Esophagus squamous epithelium (tissue), 5 donors: ENCODE data around the gene TCF12. TPM values are rescaled to one million over a fixed set of nuclear protein-coding genes. Genes with fewer than 3 reads are reported as not detected.

ENCODE experiments used
- DNase-seq: peaks from one replicate; lab custom pipeline; 2025; lab: John Stamatoyannopoulos, UW
- H3K27ac ChIP-seq, 4 donors: fragments of 200-600 bp; sonication (generic); one replicate each; pipeline ENCODE4 v1.5.1; 2016 to 2019; ENCODE audit warnings: mild to moderate bottlenecking in 1 of 4
- H3K27me3 ChIP-seq, 4 donors: fragments of 200-600 bp; sonication (generic); 1 replicate in 3 of 4; 2 replicates in 1 of 4; pipeline versions ENCODE4 v1.5.1 to v1.6.0; 2017 to 2021; ENCODE audit warnings: antibody characterized with exemption in 1 of 4
- H3K36me3 ChIP-seq, 3 donors: fragments of 200-600 bp; sonication (generic); one replicate each; pipeline ENCODE4 v1.5.1; 2016 to 2019
- H3K4me1 ChIP-seq, 3 donors: fragments of 200-600 bp; sonication (generic); one replicate each; pipeline ENCODE4 v1.5.1; 2017 to 2019
- H3K4me3 ChIP-seq, 4 donors: fragments of 200-600 bp; sonication (generic); 1 replicate in 3 of 4; 2 replicates in 1 of 4; pipeline ENCODE4 v1.5.1; 2016 to 2019; ENCODE audit warnings: mild to moderate bottlenecking in 2 of 4, moderate library complexity in 1 of 4
- H3K9me3 ChIP-seq, 3 donors: fragments of 200-600 bp; sonication (generic); one replicate each; pipeline ENCODE4 v1.5.1; 2016 to 2019
- POLR2A ChIP-seq, 4 donors: fragments of 450-650 bp; IDR thresholded peaks; one replicate each; pipeline ENCODE4 v1.6.1; 2017; ENCODE audit warnings: antibody characterized with exemption in 4 of 4, mild to moderate bottlenecking in 4 of 4, moderate library complexity in 3 of 4
- WGBS, 2 donors: methylation state at CpG; one replicate each; pipeline ENCODE4 v1.1.5; 2018; 5-methylcytosine and 5-hydroxymethylcytosine counted together
- intact Hi-C: fragments of 100-400 bp; cut with DNase I; formaldehyde crosslinking; loops from one replicate; pipeline ENCODE4 v1.15.0; 2022
- total RNA-seq, 4 donors: library from RNA; depleted of rRNA; stranded (reverse); fragments of >200 nt; gene quantifications; one replicate each; pipeline ENCODE4 v1.1.0, GENCODE V29; 2016
- TF ChIP-seq, protein P1 (sequence below), 6 experiments: fragments of 450-650 bp in 4 of 6; fragments of 200-600 bp in 2 of 6; sonication (generic) in 2 of 6; IDR thresholded peaks; one replicate each; pipeline ENCODE4 v1.5.1; 2016 to 2019; ENCODE audit warnings: antibody characterized with exemption in 6 of 6, mild to moderate bottlenecking in 4 of 6, moderate library complexity in 4 of 6
- donor health status: DM: yes; HTN: yes; CAD: no.

TCF12 gene
- total RNA-seq, 4 donors from 2014 or later = 28.5 to 90.4 (median 51.3) TPM

DNA sequence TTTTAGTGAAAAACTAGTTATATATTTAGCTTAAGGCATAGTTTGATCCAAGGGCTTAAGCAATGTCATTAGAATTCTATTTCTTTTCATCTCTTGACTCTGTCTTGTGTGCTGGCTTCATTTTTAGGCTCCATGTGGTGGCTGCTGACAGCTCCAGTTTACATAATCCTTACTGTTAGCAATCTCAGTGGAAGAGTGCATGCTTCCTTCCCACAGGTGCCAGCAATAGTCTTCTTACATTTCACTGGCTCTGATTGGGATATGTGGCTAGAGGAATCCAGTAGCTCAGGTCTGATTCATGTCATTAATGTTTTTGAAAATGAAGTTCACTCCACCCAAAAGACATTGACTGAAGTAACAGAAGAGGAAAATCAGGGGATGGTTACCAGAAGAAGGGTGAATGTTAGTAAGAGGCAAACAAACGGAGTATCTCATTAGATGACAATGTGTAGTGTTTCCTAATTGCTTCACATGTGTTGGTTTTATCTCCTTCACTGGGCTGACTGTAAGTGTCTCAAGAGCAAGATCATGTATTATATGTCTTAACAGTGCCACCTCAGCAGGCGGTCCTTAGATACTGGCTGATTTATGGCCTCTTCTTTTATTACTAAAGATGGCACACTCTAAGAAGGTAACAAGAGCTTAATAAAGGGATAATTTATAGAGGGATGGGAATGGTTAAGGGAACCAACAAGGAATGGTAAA, 25.6 kb upstream of the TCF12 start:
- H3K4me1 ChIP-seq = peaks cover 0 to 8% (median 7%) of the 10 kb centered on the region in 3 donors
- no peaks in the 10 kb centered on the region for H3K36me3 ChIP-seq
- no peak overlapping the region for H3K4me3 ChIP-seq
- no peaks in the 10 kb centered on the region for H3K9me3 ChIP-seq
- H3K27ac ChIP-seq = no peak overlapping the region
- TF ChIP-seq POLR2A (IDR thresholded peaks at IDR 0.05) = no peak
- TF ChIP-seq, protein P1, sequence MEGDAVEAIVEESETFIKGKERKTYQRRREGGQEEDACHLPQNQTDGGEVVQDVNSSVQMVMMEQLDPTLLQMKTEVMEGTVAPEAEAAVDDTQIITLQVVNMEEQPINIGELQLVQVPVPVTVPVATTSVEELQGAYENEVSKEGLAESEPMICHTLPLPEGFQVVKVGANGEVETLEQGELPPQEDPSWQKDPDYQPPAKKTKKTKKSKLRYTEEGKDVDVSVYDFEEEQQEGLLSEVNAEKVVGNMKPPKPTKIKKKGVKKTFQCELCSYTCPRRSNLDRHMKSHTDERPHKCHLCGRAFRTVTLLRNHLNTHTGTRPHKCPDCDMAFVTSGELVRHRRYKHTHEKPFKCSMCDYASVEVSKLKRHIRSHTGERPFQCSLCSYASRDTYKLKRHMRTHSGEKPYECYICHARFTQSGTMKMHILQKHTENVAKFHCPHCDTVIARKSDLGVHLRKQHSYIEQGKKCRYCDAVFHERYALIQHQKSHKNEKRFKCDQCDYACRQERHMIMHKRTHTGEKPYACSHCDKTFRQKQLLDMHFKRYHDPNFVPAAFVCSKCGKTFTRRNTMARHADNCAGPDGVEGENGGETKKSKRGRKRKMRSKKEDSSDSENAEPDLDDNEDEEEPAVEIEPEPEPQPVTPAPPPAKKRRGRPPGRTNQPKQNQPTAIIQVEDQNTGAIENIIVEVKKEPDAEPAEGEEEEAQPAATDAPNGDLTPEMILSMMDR (IDR thresholded peaks at IDR 0.05) = no peak
- intact Hi-C loops = no loop called here
- H3K27me3 ChIP-seq = no peaks in the 10 kb centered on the region
- WGBS, 2 donors = 94 to 98% methylated on average over 2 of the region's 2 CpGs
- no peak for DNase-seq

DNA sequence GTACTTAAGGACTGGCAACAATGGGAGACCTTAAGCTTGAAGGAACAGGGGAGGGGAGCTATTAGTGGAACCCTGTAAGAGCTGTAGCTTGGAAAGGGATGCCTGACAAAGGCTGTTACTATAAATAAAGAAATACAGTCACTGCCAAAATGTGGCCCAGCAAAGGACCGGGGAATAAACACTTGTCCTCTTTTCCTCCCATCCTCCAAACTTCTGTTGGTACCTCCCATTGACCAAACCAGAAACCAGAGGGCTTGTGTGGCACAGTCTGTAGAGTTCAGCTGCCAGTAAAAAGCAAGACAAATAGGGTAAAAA, 25.1 kb upstream of the TCF12 start:
- 50 to 67% methylated on average over 1 of the region's 1 CpG for WGBS, 2 donors
- TF ChIP-seq, protein P1 (IDR thresholded peaks at IDR 0.05) = no peak
- no peak for TF ChIP-seq POLR2A (IDR thresholded peaks at IDR 0.05)
- no peaks in the 10 kb centered on the region for H3K9me3 ChIP-seq
- H3K27me3 ChIP-seq = no peaks in the 10 kb centered on the region
- DNase-seq = no peak
- H3K4me1 ChIP-seq = peaks cover 0 to 3% (median 2%) of the 10 kb centered on the region in 3 donors
- H3K36me3 ChIP-seq = no peaks in the 10 kb centered on the region
- H3K4me3 ChIP-seq = no peak overlapping the region
- intact Hi-C loops = no loop called here
- no peak overlapping the region for H3K27ac ChIP-seq

GRCh38 chr15:56894601-56895000, 23.8 kb upstream of the TCF12 start:
- Histone ChIP-seq H3K4me3 (no peak overlapping the region), H3K9me3 (no peaks in the 10 kb centered on the region), H3K36me3 (no peaks in the 10 kb centered on the region), H3K27me3 (no peaks in the 10 kb centered on the region), H3K4me1 (no peaks in the 10 kb centered on the region), H3K27ac (no peak overlapping the region)
- WGBS, 2 donors = 89 to 91% methylated on average over 3 of the region's 3 CpGs
- intact Hi-C loops = no loop called here
- DNase-seq = no peak
- TF ChIP-seq, protein P1 (IDR thresholded peaks at IDR 0.05) = no peak

DNA sequence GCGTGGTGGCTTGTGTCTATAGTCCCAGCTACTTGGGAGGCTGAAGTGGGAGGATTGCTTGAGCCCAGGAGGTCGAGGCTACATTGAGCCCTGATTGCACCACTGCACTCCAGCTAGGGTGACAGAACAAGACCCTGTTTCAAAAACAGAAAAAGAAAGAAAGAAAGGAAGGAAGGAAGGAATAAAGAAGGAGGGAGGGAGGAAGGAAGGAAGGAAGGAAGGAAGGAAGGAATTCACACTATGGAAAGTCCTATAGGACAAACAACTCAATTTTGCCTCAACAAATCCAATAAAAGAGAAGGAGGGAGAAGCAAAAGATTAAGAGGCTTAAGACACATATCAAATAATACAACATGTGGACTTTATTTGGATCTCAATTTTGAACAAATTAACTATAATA, 16.5 kb upstream of the TCF12 start:
- H3K4me1 ChIP-seq = peaks cover 0 to 5% (median 2%) of the 10 kb centered on the region in 3 donors
- no peaks in the 10 kb centered on the region for H3K27me3 ChIP-seq
- no peaks in the 10 kb centered on the region for H3K9me3 ChIP-seq
- no peaks in the 10 kb centered on the region for H3K36me3 ChIP-seq
- no peak overlapping the region for H3K27ac ChIP-seq
- no peak for DNase-seq
- WGBS, 2 donors = 81 to 94% methylated on average over 2 of the region's 2 CpGs
- intact Hi-C loops = no loop called here
- no peak overlapping the region for H3K4me3 ChIP-seq
- no peak for TF ChIP-seq POLR2A (IDR thresholded peaks at IDR 0.05)
- TF ChIP-seq, protein P1 (IDR thresholded peaks at IDR 0.05) = no peak

DNA sequence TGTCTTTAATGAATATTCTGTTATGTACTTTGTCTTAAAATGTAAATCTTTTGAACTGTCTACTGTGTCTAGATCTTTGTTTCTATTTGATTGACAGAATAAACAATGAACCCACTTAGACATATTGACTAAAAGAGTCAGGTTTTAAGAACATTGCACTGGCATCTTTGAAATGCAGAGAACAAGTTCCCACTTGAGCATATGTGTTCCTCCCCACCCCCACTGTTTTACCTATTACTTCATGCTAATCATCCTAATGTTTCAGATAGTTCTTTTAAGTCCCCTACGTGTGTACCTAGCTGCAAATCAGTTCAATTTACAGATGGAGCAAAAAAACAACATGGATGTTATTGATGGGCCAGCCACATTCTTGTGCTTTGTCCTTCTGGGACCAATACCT, 11.7 kb upstream of the TCF12 start:
- H3K9me3 ChIP-seq = no peaks in the 10 kb centered on the region
- peak overlapping the region in 1 of 4 donors; percentile 43 for H3K4me3 ChIP-seq
- H3K27ac ChIP-seq = no peak overlapping the region
- 20 to 32% methylated on average over 1 of the region's 1 CpG for WGBS, 2 donors
- TF ChIP-seq POLR2A (IDR thresholded peaks at IDR 0.05) = no peak
- TF ChIP-seq, protein P1 (IDR thresholded peaks at IDR 0.05) = no peak
- no peak for DNase-seq
- no peaks in the 10 kb centered on the region for H3K36me3 ChIP-seq
- intact Hi-C loops = no loop called here
- H3K27me3 ChIP-seq = no peaks in the 10 kb centered on the region
- H3K4me1 ChIP-seq = peaks cover 0 to 8% (median 5%) of the 10 kb centered on the region in 3 donors
